ENCODE measurements around the gene OPHN1.
"Not testable (repeated sequence)": the region's sequence is repeated elsewhere in the genome, so short reads cannot be mapped to it uniquely, and the experiment has no call there.

The OPHN1 gene

GRCh38 chrX:68177542-68177941 is 255.8 kb downstream of the OPHN1 start:
- no peak for DNase-seq (ENCODE audit: low read depth in 2 of 2)

- no peak for DNase-seq (ENCODE audit: low read depth in 2 of 2)
Measured at GRCh38 chrX:68175562-68175961, 257.7 kb downstream of the OPHN1 start.

GRCh38 chrX:68163441-68163840 is 269.9 kb downstream of the OPHN1 start:
- DNase-seq (ENCODE audit: low read depth in 2 of 2): no peak

DNA sequence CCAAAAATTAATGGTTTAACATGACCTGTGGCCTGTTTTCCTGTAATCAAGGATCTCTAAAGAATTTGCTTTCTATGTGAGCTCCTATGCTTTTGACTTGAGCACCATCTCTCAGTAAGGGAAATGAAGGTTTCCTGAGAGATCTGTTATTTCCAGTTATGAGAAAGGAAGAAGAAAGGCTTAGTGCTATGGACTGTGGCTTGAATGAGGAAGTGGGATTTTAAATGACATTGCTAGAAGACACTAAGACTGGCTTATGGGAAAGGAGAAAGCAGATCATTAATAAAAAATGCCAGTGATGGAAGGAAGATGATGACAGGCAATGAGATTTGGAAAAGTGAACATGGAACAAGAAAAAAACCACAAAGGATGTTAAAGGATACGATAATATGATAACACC is 285.4 kb downstream of the OPHN1 start:
- DNase-seq (ENCODE audit: low read depth in 2 of 2): no peak

- DNase-seq (ENCODE audit: low read depth in 2 of 2): no peak
Measured at GRCh38 chrX:68146054-68146453, 287.2 kb downstream of the OPHN1 start.

DNA sequence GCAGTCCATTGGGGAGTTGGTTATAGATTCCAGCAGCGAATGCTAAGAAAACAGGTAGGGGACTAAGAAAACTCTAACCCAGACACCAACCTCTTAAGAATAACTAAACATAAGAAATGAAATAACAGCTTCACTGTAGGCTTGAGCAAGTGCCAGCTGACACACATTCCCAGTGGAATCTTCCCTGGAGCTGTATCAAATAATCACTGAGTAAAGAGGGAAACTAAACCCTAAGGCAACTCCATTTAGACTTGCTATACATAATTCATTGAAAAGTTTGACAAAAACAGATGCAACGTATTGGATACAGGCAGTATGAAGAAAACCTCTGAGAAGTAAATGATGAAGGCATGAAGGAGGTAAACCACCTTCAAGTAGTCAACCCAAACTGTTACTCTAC is 293.5 kb downstream of the OPHN1 start:
- no peak for DNase-seq (ENCODE audit: low read depth in 2 of 2)

- no peak for DNase-seq (ENCODE audit: low read depth in 2 of 2)
Measured at GRCh38 chrX:68133181-68133580, 300.1 kb downstream of the OPHN1 start.

DNA sequence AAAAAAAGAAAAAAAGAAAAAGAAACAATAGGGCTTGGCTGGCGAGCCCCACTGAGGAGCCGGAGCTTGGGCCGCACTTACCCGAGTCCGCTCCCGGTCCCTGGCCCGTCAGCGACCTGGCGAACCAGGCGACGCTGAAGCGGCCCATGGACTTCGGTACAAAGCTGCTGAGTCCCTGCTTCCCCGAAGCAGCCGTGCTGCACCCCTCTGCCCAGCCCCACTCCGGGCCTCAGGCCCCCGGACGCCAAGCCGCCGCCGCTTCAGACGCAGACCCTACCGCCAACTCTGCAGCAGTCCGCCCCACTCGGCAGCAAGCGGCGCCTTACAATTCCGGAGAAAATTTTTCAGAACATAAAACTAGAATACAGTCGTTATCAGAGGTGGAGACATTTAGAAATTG is 300.5 kb downstream of the OPHN1 start:
- DNase-seq (ENCODE audit: low read depth in 2 of 2): no peak

- DNase-seq (ENCODE audit: low read depth in 2 of 2): no peak
Measured at GRCh38 chrX:68121835-68122234, 311.5 kb downstream of the OPHN1 start.

- no peak for DNase-seq (ENCODE audit: low read depth in 2 of 2)
Measured at GRCh38 chrX:68121371-68121770, 311.9 kb downstream of the OPHN1 start.

GRCh38 chrX:68115371-68115770 is 317.9 kb downstream of the OPHN1 start:
- no peak for DNase-seq (ENCODE audit: low read depth in 2 of 2)

DNA sequence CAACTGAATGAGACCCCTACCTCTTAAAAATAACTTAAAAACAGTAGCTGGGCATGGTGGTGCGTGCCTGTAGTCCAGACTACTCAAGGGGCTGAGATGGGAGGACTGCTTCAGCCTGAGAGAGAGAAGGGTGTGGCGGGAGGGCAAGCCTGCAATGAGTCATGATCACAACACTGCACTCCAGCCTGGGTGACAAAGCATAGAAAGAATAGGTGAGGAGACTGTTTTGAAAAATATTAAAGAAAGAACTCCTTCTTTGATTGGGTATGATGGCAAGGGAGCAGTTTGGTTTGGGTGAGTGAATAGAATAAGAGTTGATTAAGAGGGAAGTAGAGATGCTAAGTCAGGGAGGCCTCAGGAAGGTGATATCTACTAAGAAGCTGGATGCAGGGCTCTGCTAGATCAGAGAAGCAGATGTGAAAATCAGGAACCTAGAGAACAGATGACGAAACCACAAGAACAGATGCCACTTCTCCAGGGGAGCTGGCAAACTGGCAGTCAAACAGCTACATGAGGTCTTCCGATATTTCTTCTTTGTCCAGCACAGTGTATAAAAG is 318.6 kb downstream of the OPHN1 start:
- no peak for DNase-seq (ENCODE audit: low read depth in 2 of 2)

- DNase-seq (ENCODE audit: low read depth in 2 of 2): no peak
Measured at GRCh38 chrX:68113837-68114572, 319.3 kb downstream of the OPHN1 start.

GRCh38 chrX:68112321-68112720 is 321.0 kb downstream of the OPHN1 start:
- DNase-seq (ENCODE audit: low read depth in 2 of 2): no peak

DNA sequence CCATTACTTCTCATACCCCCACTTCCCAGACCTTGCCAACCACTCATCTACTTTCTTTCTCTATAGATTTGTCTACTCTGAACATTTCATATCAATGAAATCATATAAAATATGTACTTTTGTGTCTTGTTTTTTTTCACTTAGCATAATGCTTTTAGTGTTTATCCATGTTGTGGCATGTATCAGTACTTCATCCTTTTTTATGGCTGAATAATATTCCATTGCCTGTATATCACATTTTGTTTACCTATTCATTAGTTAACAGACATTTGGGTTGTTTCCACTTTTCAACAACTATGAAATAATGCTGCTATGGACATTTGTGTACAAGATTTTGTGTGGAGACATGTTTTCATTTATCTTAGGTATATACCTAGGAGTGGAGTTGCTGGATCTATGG is 324.1 kb downstream of the OPHN1 start:
- DNase-seq (ENCODE audit: low read depth in 2 of 2): no peak

GRCh38 chrX:68098431-68098830 is 334.9 kb downstream of the OPHN1 start:
- DNase-seq (ENCODE audit: low read depth in 2 of 2): no peak

GRCh38 chrX:68090266-68090665 is 343.0 kb downstream of the OPHN1 start:
- no peak for DNase-seq (ENCODE audit: low read depth in 2 of 2)

GRCh38 chrX:68087526-68087925 is 345.8 kb downstream of the OPHN1 start:
- no peak for DNase-seq (ENCODE audit: low read depth in 2 of 2)

DNA sequence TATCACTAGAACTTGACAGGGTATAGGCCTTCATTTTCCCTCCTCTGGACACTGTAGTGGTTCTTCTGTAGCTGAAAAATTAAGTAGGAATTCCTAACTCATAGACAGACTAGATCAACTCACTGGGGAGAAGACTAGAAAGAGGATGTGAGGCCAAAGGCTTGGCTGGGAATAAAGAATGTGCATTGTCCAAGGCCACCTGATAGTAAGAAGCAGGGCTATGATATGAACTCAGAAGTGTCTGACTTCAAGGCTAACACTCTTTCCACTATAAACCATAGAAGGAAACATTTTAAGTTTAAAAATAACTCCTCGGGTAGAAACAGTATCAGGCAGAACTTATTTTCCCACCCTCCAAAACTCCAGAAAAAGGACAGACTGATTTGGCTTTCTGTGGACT is 346.6 kb downstream of the OPHN1 start:
- DNase-seq (ENCODE audit: low read depth in 2 of 2): no peak

DNA sequence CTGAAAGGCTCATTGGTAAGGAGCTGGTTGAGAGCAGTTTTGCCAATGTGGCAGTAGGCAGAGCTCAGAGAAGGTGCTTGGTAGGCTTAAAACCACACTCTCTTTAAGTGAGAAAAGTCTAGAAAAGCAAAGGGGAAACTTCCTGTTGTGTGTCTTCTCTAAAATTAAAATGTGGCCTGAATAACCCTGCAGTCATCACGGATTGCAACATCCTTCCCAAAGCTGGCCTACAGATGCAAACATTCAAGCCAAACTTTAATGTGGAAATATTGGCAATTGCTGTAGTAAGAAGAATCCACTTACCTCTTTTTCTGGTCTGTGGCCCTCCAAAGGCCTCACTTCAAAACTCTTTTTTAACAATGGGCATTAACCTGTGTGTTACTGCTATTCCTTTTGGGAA is 348.5 kb downstream of the OPHN1 start:
- no peak for DNase-seq (ENCODE audit: low read depth in 2 of 2)

DNA sequence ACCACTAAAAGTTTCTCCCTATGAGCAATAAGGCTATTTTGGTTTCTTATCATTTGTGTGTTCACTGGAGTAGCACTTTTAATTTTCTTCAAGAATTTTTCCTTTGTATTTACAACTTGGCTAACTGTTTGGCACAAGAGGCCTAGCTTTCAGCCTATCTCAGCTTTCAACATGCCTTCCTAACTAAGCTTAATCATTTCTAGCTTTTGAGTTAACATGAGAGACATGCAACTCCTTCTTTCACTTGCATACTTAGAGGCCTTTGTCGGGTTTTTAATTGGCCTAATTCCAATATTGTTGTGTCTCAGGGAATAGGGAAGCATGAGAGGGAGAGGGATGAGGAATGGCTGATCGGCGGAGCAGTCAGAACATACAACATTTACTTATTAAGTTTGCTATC is 349.8 kb downstream of the OPHN1 start:
- no peak for DNase-seq (ENCODE audit: low read depth in 2 of 2)

DNA sequence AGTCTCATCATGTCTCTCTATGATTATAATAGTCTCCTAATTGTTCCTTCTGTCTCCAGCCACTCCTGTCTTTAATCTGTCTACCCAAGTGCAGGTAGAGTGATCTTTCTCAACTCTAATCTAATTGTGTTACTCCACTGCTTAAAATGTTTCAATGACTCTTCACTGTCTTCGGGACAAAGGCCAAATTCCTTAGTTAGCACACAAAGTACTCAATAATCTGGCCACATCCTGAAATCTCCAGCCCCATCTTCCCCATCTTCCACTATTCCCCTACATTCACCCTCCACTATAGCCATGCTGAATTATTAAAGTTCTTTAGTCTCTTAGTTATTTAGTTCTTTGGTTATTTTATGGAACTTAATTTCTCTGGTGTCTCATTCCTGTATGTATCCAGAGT is 353.3 kb downstream of the OPHN1 start:
- no peak for DNase-seq (ENCODE audit: low read depth in 2 of 2)

- DNase-seq (ENCODE audit: low read depth in 2 of 2): not testable (repeated sequence)
Measured at GRCh38 chrX:68078801-68079200, 354.5 kb downstream of the OPHN1 start.

GRCh38 chrX:68077378-68077777 is 355.9 kb downstream of the OPHN1 start:
- no peak for DNase-seq (ENCODE audit: low read depth in 2 of 2)

Measured in stimulated activated CD4-positive, alpha-beta T cell treated with anti-CD3 and anti-CD28 coated beads, Interleukin-4, amount 100 ng/mL, for 48 hours (primary cell).